Right atrium auricular region (tissue), 2 donors: ENCODE measurements around the gene SLC25A45. TPM values are rescaled to one million over a fixed set of nuclear protein-coding genes. Genes with fewer than 3 reads are reported as not detected.

ENCODE experiments used
- DNase-seq: peaks from one replicate; pipeline ENCODE4 v3.0.0-alpha.2; 2019; ENCODE audit warnings: low spot score
- H3K27ac ChIP-seq, 2 donors: fragments of 200-600 bp; sonication (generic); 1 replicate in 1 of 2; 2 replicates in 1 of 2; pipeline ENCODE4 v1.5.1; 2016 to 2019
- H3K27me3 ChIP-seq, 2 donors: fragments of 200-600 bp; sonication (generic); one replicate each; pipeline versions ENCODE4 v1.5.1 to v1.6.0; 2017 to 2019
- H3K36me3 ChIP-seq: fragments of 200-600 bp; sonication (generic); one replicate; pipeline ENCODE4 v1.5.1; 2016
- H3K4me1 ChIP-seq, 2 donors: fragments of 200-600 bp; sonication (generic); one replicate each; pipeline versions ENCODE4 v1.5.1 to v1.6.0; 2017 to 2019
- H3K4me3 ChIP-seq, 2 donors: fragments of 200-600 bp; sonication (generic); 1 replicate in 1 of 2; 2 replicates in 1 of 2; pipeline ENCODE4 v1.5.1; 2017 to 2019; ENCODE audit warnings: mild to moderate bottlenecking in 1 of 2, moderate library complexity in 1 of 2
- H3K9me3 ChIP-seq, 2 donors: fragments of 200-600 bp; sonication (generic); one replicate each; pipeline ENCODE4 v1.5.1; 2019
- CTCF ChIP-seq, 2 donors: fragments of 200-600 bp; sonication (generic); IDR thresholded peaks; one replicate each; pipeline ENCODE4 v1.5.1; 2019; ENCODE audit warnings: antibody characterized with exemption in 2 of 2
- total RNA-seq, 2 donors: library from RNA; depleted of rRNA; stranded (reverse); fragments of >200 nt; gene quantifications; one replicate each; pipeline ENCODE4 v1.1.0, GENCODE V29; 2016

SLC25A45 gene
- total RNA-seq, 2 donors from 2014 or later = 2.6 to 3.3 TPM

GRCh38 chr11:65378928-65379638 is 3.4 kb downstream of the SLC25A45 start:
- H3K27me3 ChIP-seq = no peaks in the 10 kb centered on the region
- no peak for TF ChIP-seq CTCF (IDR thresholded peaks at IDR 0.05)
- no peaks in the 10 kb centered on the region for H3K9me3 ChIP-seq
- H3K4me3 ChIP-seq = no peak overlapping the region
- peak overlapping the region in 1 of 2 donors; percentile 98 for H3K27ac ChIP-seq
- DNase-seq = no peak
- no peaks in the 10 kb centered on the region for H3K36me3 ChIP-seq
- peaks cover 0 to 39% of the 10 kb centered on the region in 2 donors for H3K4me1 ChIP-seq

GRCh38 chr11:65378208-65378927 is 4.1 kb downstream of the SLC25A45 start:
- DNase-seq = no peak
- TF ChIP-seq CTCF (IDR thresholded peaks at IDR 0.05) = no peak
- no peaks in the 10 kb centered on the region for H3K9me3 ChIP-seq
- H3K4me1 ChIP-seq = peaks cover 0 to 31% of the 10 kb centered on the region in 2 donors
- no peak overlapping the region for H3K27ac ChIP-seq
- H3K27me3 ChIP-seq = no peaks in the 10 kb centered on the region
- H3K36me3 ChIP-seq = no peaks in the 10 kb centered on the region
- no peak overlapping the region for H3K4me3 ChIP-seq

- Histone ChIP-seq H3K27ac (no peak overlapping the region), H3K9me3 (no peaks in the 10 kb centered on the region), H3K4me1 (peaks cover 0 to 26% of the 10 kb centered on the region in 2 donors), H3K27me3 (no peaks in the 10 kb centered on the region), H3K36me3 (no peaks in the 10 kb centered on the region), H3K4me3 (no peak overlapping the region)
- TF ChIP-seq CTCF (IDR thresholded peaks at IDR 0.05) = no peak
- no peak for DNase-seq
Observed at GRCh38 chr11:65377777-65378176, 4.7 kb downstream of the SLC25A45 start.

GRCh38 chr11:65377036-65377435 is 5.4 kb downstream of the SLC25A45 start:
- TF ChIP-seq CTCF (IDR thresholded peaks at IDR 0.05) = no peak
- Histone ChIP-seq H3K27ac (peak overlapping the region in 1 of 2 donors; percentile 19), H3K27me3 (no peaks in the 10 kb centered on the region), H3K4me3 (no peak overlapping the region), H3K4me1 (peaks cover 0 to 20% of the 10 kb centered on the region in 2 donors), H3K9me3 (no peaks in the 10 kb centered on the region), H3K36me3 (no peaks in the 10 kb centered on the region)
- no peak for DNase-seq

- no peak overlapping the region for H3K27ac ChIP-seq
- DNase-seq = no peak
- TF ChIP-seq CTCF (IDR thresholded peaks at IDR 0.05) = no peak
- H3K9me3 ChIP-seq = no peaks in the 10 kb centered on the region
- H3K27me3 ChIP-seq = no peaks in the 10 kb centered on the region
- no peaks in the 10 kb centered on the region for H3K36me3 ChIP-seq
- H3K4me1 ChIP-seq = peaks cover 0 to 12% of the 10 kb centered on the region in 2 donors
- H3K4me3 ChIP-seq = no peak overlapping the region
Observed at GRCh38 chr11:65376138-65376713, 6.2 kb downstream of the SLC25A45 start.
